HCT116 (cell line): Measurements from ENCODE around the gene C1orf21. TPM values are rescaled to one million over a fixed set of nuclear protein-coding genes. Genes with fewer than 3 reads are reported as not detected.
A peak's percentile ranks its signal among the peaks of the same experiment; 100 is the strongest.

Experiments used
- ATAC-seq: fragments of 200-7000 bp; cut with Tn5 transposase; 2 replicates; pipeline ENCODE4 v1.9.1; 2020; ENCODE audit warnings: mild to moderate bottlenecking, moderate library complexity
- BruUV-seq: library from RNA; stranded (reverse); fragments of 400-500 nt; replicated peaks from 2 replicates; lab custom pipeline; 2021; lab: Mats Ljungman, UMichigan
- CTCF ChIA-PET: fragments of 300-600 bp; sonication (Branson Sonifier 250); formaldehyde crosslinking; loops from one replicate; lab custom pipeline; 2021; ENCODE audit warnings: antibody characterized with exemption; lab: Charles Lee
- POLR2A ChIA-PET: fragments of 300-600, 350-600 bp; sonication (Branson Sonifier 250); formaldehyde crosslinking; loops from one replicate; lab custom pipeline; 2021; ENCODE audit warnings: antibody characterized with exemption; lab: Charles Lee
- RAD21 ChIA-PET, 2 experiments: fragments of 300-600 bp; sonication (Branson Sonifier 250); formaldehyde crosslinking; loops; one replicate each; lab custom pipeline; 2023; ENCODE audit warnings: low total read pairs in 2 of 2; ENCODE audit not compliant: uncharacterized antibody in 2 of 2, unreplicated experiment in 2 of 2, low non-redundant PET in 1 of 2; lab: Charles Lee
- DNase-seq: peaks from one replicate; pipeline ENCODE4 v3.0.0-alpha.2; 2010; ENCODE audit warnings: low read depth, low spot score
- H2AFZ ChIP-seq: fragments of 200-600 bp; shearing (Covaris generic), sonication (generic); 2 replicates; pipeline ENCODE4 v1.6.1; 2017; ENCODE audit warnings: low read depth, mixed run types, mixed read lengths, antibody characterized with exemption, low read length; ENCODE audit not compliant: poor library complexity, severe bottlenecking
- H3K27ac ChIP-seq: 2 replicates; pipeline ENCODE4 v1.5.1; 2012; ENCODE audit warnings: low read depth, low read length
- H3K27me3 ChIP-seq: fragments of 200-600 bp; sonication (generic); 2 replicates; pipeline ENCODE4 v1.6.1; 2016; ENCODE audit warnings: mixed run types, low read length, mixed read lengths; ENCODE audit not compliant: insufficient read depth
- H3K36me3 ChIP-seq, 2 experiments: fragments of 200-500 bp in 1 of 2; fragments of 200-600 bp in 1 of 2; sonication (Bioruptor generic) in 1 of 2; sonication (generic) in 1 of 2; 2 replicates each; pipeline versions ENCODE4 v1.5.1 to v1.6.1; 2014 to 2016; ENCODE audit warnings: low read length in 2 of 2, inconsistent platforms in 1 of 2, mixed read lengths in 1 of 2, mixed run types in 1 of 2; ENCODE audit not compliant: insufficient read depth in 2 of 2, control insufficient read depth in 1 of 2
- H3K4me1 ChIP-seq, 2 experiments: fragments of 200-600 bp in 1 of 2; sonication (generic) in 1 of 2; 2 replicates each; pipeline versions ENCODE4 v1.5.1 to v1.6.1; 2012 to 2017; ENCODE audit warnings: low read length in 2 of 2, inconsistent platforms in 1 of 2, mild to moderate bottlenecking in 1 of 2, mixed read lengths in 1 of 2, mixed run types in 1 of 2, moderate library complexity in 1 of 2; ENCODE audit not compliant: insufficient read depth in 2 of 2, control insufficient read depth in 1 of 2
- H3K4me2 ChIP-seq: fragments of 200-600 bp; sonication (generic); 2 replicates; pipeline ENCODE4 v1.6.1; 2017; ENCODE audit warnings: mixed run types, low read length, mixed read lengths
- H3K4me3 ChIP-seq, 2 experiments: fragments of 200-600 bp in 1 of 2; sonication (generic) in 1 of 2; replicated peaks in 1 of 2; 2 replicates each; pipeline ENCODE4 v1.5.1; 2011 to 2016; ENCODE audit warnings: low read length in 2 of 2, control low read depth in 1 of 2, low read depth in 1 of 2, mild to moderate bottlenecking in 1 of 2, mixed read lengths in 1 of 2, mixed run types in 1 of 2
- H3K79me2 ChIP-seq: fragments of 200-600 bp; sonication (generic); 2 replicates; pipeline ENCODE4 v1.6.1; 2017; ENCODE audit warnings: mild to moderate bottlenecking, mixed run types, low read length, moderate library complexity, mixed read lengths; ENCODE audit not compliant: insufficient read depth
- H3K9ac ChIP-seq: fragments of 200-600 bp; sonication (generic); 2 replicates; pipeline ENCODE4 v1.6.1; 2016; ENCODE audit warnings: low read length, mixed read lengths
- H3K9me2 ChIP-seq: fragments of 200-600 bp; sonication (generic), shearing (Covaris generic); 2 replicates; pipeline ENCODE4 v1.6.1; 2017; ENCODE audit warnings: mixed run types, mild to moderate bottlenecking, moderate library complexity; ENCODE audit not compliant: insufficient read depth
- H3K9me3 ChIP-seq, 2 experiments: fragments of 200-500 bp in 1 of 2; fragments of 200-600 bp in 1 of 2; sonication (Bioruptor generic) in 1 of 2; sonication (generic) in 1 of 2; 2 replicates each; pipeline ENCODE4 v1.6.1; 2014 to 2017; ENCODE audit warnings: low read length in 2 of 2, mixed read lengths in 2 of 2, inconsistent platforms in 1 of 2, low read depth in 1 of 2, mild to moderate bottlenecking in 1 of 2, mixed run types in 1 of 2, moderate library complexity in 1 of 2; ENCODE audit not compliant: control insufficient read depth in 1 of 2, insufficient read depth in 1 of 2
- H4K20me1 ChIP-seq: fragments of 200-600 bp; sonication (generic), shearing (Covaris generic); 2 replicates; pipeline ENCODE4 v1.6.1; 2017; ENCODE audit warnings: mixed run types, mild to moderate bottlenecking, moderate library complexity; ENCODE audit not compliant: insufficient read depth
- CTCF ChIP-seq, 3 experiments: fragments of 200-600 bp in 1 of 3; sonication (generic) in 1 of 3; IDR thresholded peaks in 2 of 3; conservative IDR thresholded peaks in 1 of 3; 2 replicates each; pipeline ENCODE4 v1.5.1; 2012 to 2017; ENCODE audit warnings: low read depth in 2 of 3, low read length in 2 of 3, antibody characterized with exemption in 1 of 3, borderline replicate concordance in 1 of 3, control low read depth in 1 of 3, mild to moderate bottlenecking in 1 of 3, mixed read lengths in 1 of 3, mixed run types in 1 of 3, moderate library complexity in 1 of 3; ENCODE audit not compliant: insufficient read depth in 1 of 3
- ELF1 ChIP-seq: IDR thresholded peaks from 2 replicates; pipeline ENCODE4 v1.6.1; 2012; ENCODE audit warnings: low read depth, borderline replicate concordance
- EZH2phosphoT487 ChIP-seq: fragments of 200-600 bp; IDR thresholded peaks from 2 replicates; pipeline ENCODE4 v1.6.1; 2018; ENCODE audit warnings: antibody characterized with exemption, borderline replicate concordance
- JUND ChIP-seq: IDR thresholded peaks from 2 replicates; pipeline ENCODE4 v1.6.1; 2012
- POLR2A ChIP-seq: IDR thresholded peaks from 2 replicates; pipeline ENCODE4 v1.7.0; 2011; ENCODE audit warnings: borderline replicate concordance; ENCODE audit not compliant: insufficient read depth, insufficient read length; ENCODE audit errors: extremely low read depth
- SIN3A ChIP-seq: IDR thresholded peaks from 2 replicates; pipeline ENCODE4 v1.6.1; 2012; ENCODE audit warnings: low read depth
- SRF ChIP-seq: IDR thresholded peaks from 2 replicates; pipeline ENCODE4 v1.6.1; 2012; ENCODE audit warnings: low read depth
- TCF7L2 ChIP-seq: IDR thresholded peaks from 2 replicates; pipeline ENCODE4 v1.7.0; 2011; ENCODE audit warnings: borderline replicate concordance, inconsistent platforms; ENCODE audit not compliant: insufficient read depth, insufficient read length; ENCODE audit errors: extremely low read depth
- intact Hi-C: fragments of 100-400 bp; cut with micrococcal nuclease; formaldehyde crosslinking; loops from 2 replicates; pipeline ENCODE4 v1.10.0; 2022
- total RNA-seq: library from RNA; stranded (reverse); gene quantifications from one replicate; pipeline ENCODE4 v1.2.1, GENCODE V29; 2021; ENCODE audit not compliant: unreplicated experiment

C1orf21 gene
- total RNA-seq, 1 experiment from 2014 or later, result 8.9 TPM

DNA sequence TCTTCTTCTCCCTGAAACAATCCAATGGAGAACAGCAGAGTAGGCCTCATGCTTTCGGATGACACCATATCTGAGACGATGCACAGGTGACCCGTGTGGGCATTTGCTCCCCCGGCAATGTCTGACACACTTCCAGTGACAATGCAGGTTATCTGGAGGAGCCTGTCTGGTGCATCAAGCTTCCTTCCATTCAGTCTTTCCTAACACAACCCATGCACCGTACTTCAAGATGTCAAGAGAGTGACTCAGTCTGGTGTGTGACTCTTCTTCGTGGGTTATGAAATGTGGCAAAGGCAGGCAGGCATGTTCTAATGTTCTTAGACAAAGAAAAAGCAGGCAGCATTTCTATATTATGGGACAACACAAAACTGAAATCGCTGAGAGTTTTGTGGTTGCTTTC lies 208.8 kb downstream of the C1orf21 start:
- H3K9ac ChIP-seq, result no peak overlapping the region
- POLR2A ChIA-PET, result no interaction called here
- TF ChIP-seq SIN3A (no peak), JUND (no peak), POLR2A (no peak), TCF7L2 (no peak), ELF1 (no peak), SRF (no peak)
- intact Hi-C loops, result no loop called here
- no peaks in the 10 kb centered on the region for H4K20me1 ChIP-seq
- DNase-seq (no peak), ATAC-seq (no peak)
- no peaks in the 10 kb centered on the region for H3K27me3 ChIP-seq
- BruUV-seq, result no TSS peak
- H2AFZ ChIP-seq, result no peak overlapping the region
- no peak overlapping the region for H3K4me2 ChIP-seq
- H3K36me3 ChIP-seq, result no peaks in the 10 kb centered on the region
- no peaks in the 10 kb centered on the region for H3K9me3 ChIP-seq
- no peak overlapping the region for H3K4me3 ChIP-seq
- H3K4me1 ChIP-seq, result no peaks in the 10 kb centered on the region
- no peak overlapping the region for H3K27ac ChIP-seq
- no peaks in the 10 kb centered on the region for H3K79me2 ChIP-seq
- H3K9me2 ChIP-seq, result no peaks in the 10 kb centered on the region
- CTCF ChIA-PET, result no interaction called here
- RAD21 ChIA-PET, result no interaction called here

GRCh38 chr1:184596950-184597645 lies 210.3 kb downstream of the C1orf21 start:
- no peak overlapping the region for H2AFZ ChIP-seq
- CTCF ChIA-PET, result no interaction called here

More at GRCh38 chr1:184596950-184597645, 210.3 kb downstream of the C1orf21 start:
- H4K20me1 ChIP-seq, result no peaks in the 10 kb centered on the region
- no peaks in the 10 kb centered on the region for H3K79me2 ChIP-seq
- intact Hi-C loops, result no loop called here
- no peak overlapping the region for H3K9ac ChIP-seq
- no peak for DNase-seq
- H3K27me3 ChIP-seq, result no peaks in the 10 kb centered on the region
- no peak overlapping the region for H3K4me2 ChIP-seq
- no peaks in the 10 kb centered on the region for H3K36me3 ChIP-seq
- no peaks in the 10 kb centered on the region for H3K4me1 ChIP-seq
- no peak overlapping the region for H3K4me3 ChIP-seq
- no TSS peak for BruUV-seq
- no peaks in the 10 kb centered on the region for H3K9me3 ChIP-seq
- POLR2A ChIA-PET, result no interaction called here
- H3K27ac ChIP-seq, result no peak overlapping the region
- no peak for ATAC-seq
- no peaks in the 10 kb centered on the region for H3K9me2 ChIP-seq
- RAD21 ChIA-PET, result no interaction called here
- TF ChIP-seq CTCF (IDR thresholded peaks at IDR 0.05 in 2 of 3, conservative IDR thresholded peaks at IDR 0.05 in 1 of 3; ENCODE audit: borderline replicate concordance in 1 of 3, insufficient read depth in 1 of 3, low read depth in 2 of 3, low read length in 2 of 3), result peak in 2 of 3 experiments; percentile 12 to 24; a peak in 1 of 6 replicates
- no peak for TF ChIP-seq EZH2phosphoT487
